Activated B cell treated with CpG ODN at 0.5 μM for 24 hours (primary cell): ENCODE data around the gene HHEX. TPM values are rescaled to one million over a fixed set of nuclear protein-coding genes. Genes with fewer than 3 reads are reported as not detected.

Experiments
- ATAC-seq: fragments of 200-7000 bp; cut with Tn5 transposase; one replicate; pipeline ENCODE4 v1.10.0; 2021; ENCODE audit warnings: low read depth, mild to moderate bottlenecking, moderate library complexity
- CTCF ChIA-PET: fragments of 350-600 bp; sonication (Branson Sonifier 250); formaldehyde crosslinking; loops from one replicate; lab custom pipeline; 2021; ENCODE audit warnings: antibody characterized with exemption; lab: Charles Lee
- POLR2A ChIA-PET: fragments of 350-600 bp; sonication (Branson Sonifier 250); formaldehyde crosslinking; loops from one replicate; lab custom pipeline; 2021; ENCODE audit warnings: antibody characterized with exemption; lab: Charles Lee
- DNase-seq: peaks from one replicate; pipeline ENCODE4 v3.0.0; 2022
- H3K27ac Mint-ChIP-seq: one replicate; pipeline ENCODE4 v1.8.0; 2020; ENCODE audit warnings: mixed read lengths
- H3K27me3 Mint-ChIP-seq: one replicate; pipeline ENCODE4 v1.8.0; 2021; ENCODE audit warnings: mixed read lengths
- H3K36me3 Mint-ChIP-seq: one replicate; pipeline ENCODE4 v1.8.0; 2021; ENCODE audit warnings: low read depth, mixed read lengths
- H3K4me1 Mint-ChIP-seq: one replicate; pipeline ENCODE4 v1.8.0; 2021; ENCODE audit warnings: mixed read lengths
- H3K4me3 Mint-ChIP-seq: one replicate; pipeline ENCODE4 v1.8.0; 2020; ENCODE audit warnings: mild to moderate bottlenecking, mixed read lengths
- H3K9me3 Mint-ChIP-seq: one replicate; pipeline ENCODE4 v1.8.0; 2020; ENCODE audit warnings: mixed read lengths
- CTCF ChIP-seq: fragments of 200-600 bp; IDR thresholded peaks from one replicate; pipeline ENCODE4 v1.8.0; 2022; ENCODE audit warnings: antibody characterized with exemption, mild to moderate bottlenecking
- intact Hi-C: fragments of 100-400 bp; cut with micrococcal nuclease; formaldehyde crosslinking; loops from one replicate; pipeline ENCODE4 v1.15.1; 2024
- total RNA-seq: library from RNA; stranded (reverse); gene quantifications from 2 replicates; pipeline ENCODE4 v1.2.3, GENCODE V29; 2022

HHEX gene
- total RNA-seq, 1 donor from 2014 or later: 55.1 TPM

DNA sequence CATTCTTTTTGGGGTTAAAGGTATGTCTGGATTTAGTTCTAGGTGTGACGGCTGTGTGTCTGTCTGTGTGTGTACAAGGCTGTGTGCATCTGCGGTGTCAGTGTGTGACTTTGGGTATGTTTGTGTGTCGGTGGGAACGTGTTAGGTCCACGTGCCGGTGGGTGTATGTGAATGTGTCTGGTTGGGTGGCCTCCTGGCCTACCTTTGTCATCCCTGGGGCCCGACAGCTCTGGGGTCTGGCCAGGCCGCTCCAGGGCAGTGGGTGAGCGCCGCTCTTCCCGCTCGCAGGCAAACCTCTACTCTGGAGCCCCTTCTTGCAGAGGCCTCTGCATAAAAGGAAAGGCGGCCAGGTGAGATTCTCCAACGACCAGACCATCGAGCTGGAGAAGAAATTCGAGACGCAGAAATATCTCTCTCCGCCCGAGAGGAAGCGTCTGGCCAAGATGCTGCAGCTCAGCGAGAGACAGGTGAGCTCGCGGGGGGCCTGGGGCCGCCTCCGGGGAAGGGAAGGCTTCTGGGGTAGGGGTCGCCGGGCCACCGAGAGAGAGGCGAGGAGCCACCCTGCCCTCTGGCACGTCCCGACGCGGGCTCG lies 2.4 kb downstream of the HHEX start:
- DNase-seq: peak; percentile 41
- intact Hi-C loops: no loop called here
- Mint-ChIP-seq H3K4me3 (peak overlapping the region; percentile 83), H3K36me3 (peaks cover 51% of the 10 kb centered on the region), H3K27me3 (no peaks in the 10 kb centered on the region), H3K27ac (peak overlapping the region; percentile 92), H3K9me3 (no peaks in the 10 kb centered on the region), H3K4me1 (peaks cover 56% of the 10 kb centered on the region)
- ATAC-seq: no peak
- ChIA-PET POLR2A (interaction anchor here (1.1 to 7.5 kb wide), 16 partner anchors 9 to 160 kb away, joined by 3 to 154 read pairs (median 17); partner anchors contain the start of genes EXOC6 and KIF11), CTCF (interaction anchor here (1.5 to 5.8 kb wide), 5 partner anchors 8 to 156 kb away, joined by 3 to 33 read pairs (median 4); partner anchors contain the start of gene EXOC6)
- no peak for TF ChIP-seq CTCF

DNA sequence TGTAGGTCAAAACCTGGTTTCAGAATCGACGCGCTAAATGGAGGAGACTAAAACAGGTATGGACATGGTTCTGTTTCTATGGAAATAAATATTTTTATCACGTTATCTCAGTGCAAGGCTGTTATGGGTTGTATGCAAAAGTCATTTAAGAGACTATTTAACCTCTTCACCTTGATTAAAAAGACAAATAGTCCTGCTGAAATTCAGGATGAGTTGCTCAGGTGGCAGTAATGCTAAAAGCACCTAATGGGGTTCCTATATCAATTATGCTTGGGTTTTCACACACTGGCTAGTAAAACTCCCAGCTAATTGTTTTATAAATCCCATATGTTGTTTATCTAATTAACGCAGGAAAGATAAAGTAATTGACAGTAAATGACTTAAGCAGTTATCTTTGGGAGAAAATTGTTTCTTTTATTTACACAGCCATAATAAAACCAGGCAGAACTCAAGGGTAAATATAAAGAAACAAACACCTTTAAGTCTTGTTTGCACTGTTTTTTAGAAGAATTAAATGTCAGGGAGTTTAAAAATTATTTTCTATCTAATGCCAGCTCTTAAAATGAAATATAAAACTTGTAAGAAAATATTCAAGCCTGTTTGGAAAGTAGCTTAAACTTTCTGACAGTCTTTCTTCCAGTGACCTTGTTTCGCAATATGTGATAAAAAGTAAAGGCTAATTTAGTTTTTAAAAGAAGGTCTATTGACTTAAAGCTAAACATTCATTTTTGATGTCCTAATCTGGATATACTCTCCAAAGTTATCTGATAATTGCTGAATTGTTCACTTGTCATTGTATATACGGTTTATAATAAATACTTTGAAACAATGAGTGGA lies 3.2 kb downstream of the HHEX start:
- intact Hi-C loops: no loop called here
- CTCF ChIA-PET: interaction anchor here (1.5 to 5.8 kb wide), 3 partner anchors 7 to 150 kb away, joined by 3 to 33 read pairs (median 4); no protein-coding TSS in a partner anchor
- DNase-seq: no peak
- H3K9me3 Mint-ChIP-seq: no peaks in the 10 kb centered on the region
- no peaks in the 10 kb centered on the region for H3K27me3 Mint-ChIP-seq
- peak overlapping the region; percentile 83 for H3K4me3 Mint-ChIP-seq
- POLR2A ChIA-PET: interaction anchor here (1.1 to 7.5 kb wide), 11 partner anchors 8 to 155 kb away, joined by 3 to 154 read pairs (median 58); partner anchors contain the start of genes EXOC6 and KIF11
- TF ChIP-seq CTCF: no peak
- H3K36me3 Mint-ChIP-seq: peaks cover 51% of the 10 kb centered on the region
- ATAC-seq: no peak
- peak overlapping the region; percentile 92 for H3K27ac Mint-ChIP-seq
- peaks cover 59% of the 10 kb centered on the region for H3K4me1 Mint-ChIP-seq

GRCh38 chr10:92693534-92693893 lies 3.8 kb downstream of the HHEX start:
- POLR2A ChIA-PET: interaction anchor here (4.6 to 7.5 kb wide), 4 partner anchors 19 to 154 kb away, joined by 58 to 154 read pairs (median 122); partner anchors contain the start of gene EXOC6
- CTCF ChIA-PET: interaction anchor here (1.8 to 5.8 kb wide), 2 partner anchors 64 to 150 kb away, joined by 4 to 33 read pairs; no protein-coding TSS in a partner anchor
- intact Hi-C loops: no loop called here
- Mint-ChIP-seq H3K27me3 (no peaks in the 10 kb centered on the region), H3K4me3 (no peak overlapping the region), H3K27ac (peak overlapping the region; percentile 92), H3K9me3 (no peaks in the 10 kb centered on the region), H3K4me1 (peaks cover 63% of the 10 kb centered on the region), H3K36me3 (peaks cover 51% of the 10 kb centered on the region)
- ATAC-seq (no peak), DNase-seq (no peak)
- no peak for TF ChIP-seq CTCF

- POLR2A ChIA-PET: interaction anchor here (0.6 to 7.5 kb wide), 3 partner anchors 16 to 48 kb away, joined by 3 to 105 read pairs (median 3); no protein-coding TSS in a partner anchor
- Mint-ChIP-seq H3K27me3 (no peaks in the 10 kb centered on the region), H3K9me3 (no peaks in the 10 kb centered on the region), H3K36me3 (peaks cover 48% of the 10 kb centered on the region), H3K27ac (peak overlapping the region; percentile 90), H3K4me1 (peaks cover 78% of the 10 kb centered on the region), H3K4me3 (no peak overlapping the region)
- no peak for DNase-seq
- TF ChIP-seq CTCF: no peak
- CTCF ChIA-PET: no interaction called here
- ATAC-seq: no peak
- intact Hi-C loops: no loop called here
Observed at GRCh38 chr10:92695679-92696605, 6.2 kb downstream of the HHEX start.
